Lower leg skin (tissue), 4 donors: Measurements from ENCODE around the gene CAMK1. TPM values are rescaled to one million over a fixed set of nuclear protein-coding genes. Genes with fewer than 3 reads are reported as not detected.

Experiments
- DNase-seq, 2 donors: peaks; one replicate each; pipeline ENCODE4 v3.0.0-alpha.2; 2019; ENCODE audit warnings: low spot score in 2 of 2
- H3K4me3 ChIP-seq: fragments of 200-600 bp; sonication (generic); 2 replicates; pipeline ENCODE4 v1.5.1; 2017; ENCODE audit warnings: mild to moderate bottlenecking, low read depth; ENCODE audit not compliant: poor library complexity, severe bottlenecking
- CTCF ChIP-seq, 3 donors: fragments of 450-650 bp; IDR thresholded peaks; one replicate each; pipeline ENCODE4 v1.5.1; 2016; ENCODE audit warnings: antibody characterized with exemption in 3 of 3, mild to moderate bottlenecking in 3 of 3, moderate library complexity in 2 of 3
- POLR2A ChIP-seq, 2 donors: fragments of 450-650 bp; IDR thresholded peaks; one replicate each; pipeline ENCODE4 v1.6.1; 2016 to 2017; ENCODE audit warnings: antibody characterized with exemption in 2 of 2, mild to moderate bottlenecking in 1 of 2, moderate library complexity in 1 of 2
- WGBS, 2 donors: methylation state at CpG; one replicate each; pipeline ENCODE4 v1.1.5; 2018; 5-methylcytosine and 5-hydroxymethylcytosine counted together
- intact Hi-C: fragments of 100-400 bp; cut with DNase I; formaldehyde crosslinking; loops from one replicate; pipeline ENCODE4 v1.15.0; 2023; ENCODE audit warnings: low total_unique reads
- total RNA-seq, 4 donors: library from RNA; depleted of rRNA; stranded (reverse); fragments of >200 nt; gene quantifications; one replicate each; pipeline ENCODE4 v1.1.0, GENCODE V29; 2016

The CAMK1 gene
- total RNA-seq, 4 donors from 2014 or later, result 3.1 to 10.1 (median 9.4) TPM

DNA sequence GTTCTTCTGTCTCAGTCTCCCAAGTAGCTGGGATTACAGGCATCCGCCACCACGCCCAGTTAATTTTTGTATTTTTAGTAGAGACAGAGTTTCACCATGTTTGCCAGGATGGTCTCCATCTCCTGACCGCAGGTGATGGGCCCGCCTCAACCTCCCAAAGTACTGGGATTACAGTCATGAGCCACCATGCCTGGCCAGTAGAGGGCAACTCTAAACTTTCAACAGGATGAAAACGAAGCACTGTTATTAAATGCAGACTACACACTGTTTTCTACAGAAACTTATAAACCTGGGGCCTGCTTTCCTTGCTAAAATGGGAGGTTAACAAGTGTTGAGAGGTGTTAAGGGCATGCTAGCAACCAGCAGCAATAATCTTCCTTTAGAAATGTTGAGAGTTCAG, 30.8 kb upstream of the CAMK1 start:
- WGBS, 2 donors, result 86 to 90% methylated on average over 5 of the region's 5 CpGs
- H3K4me3 ChIP-seq, result no peak overlapping the region
- TF ChIP-seq CTCF (IDR thresholded peaks at IDR 0.05) (no peak), POLR2A (IDR thresholded peaks at IDR 0.05) (no peak)
- intact Hi-C loops, result no loop called here
- no peak for DNase-seq

DNA sequence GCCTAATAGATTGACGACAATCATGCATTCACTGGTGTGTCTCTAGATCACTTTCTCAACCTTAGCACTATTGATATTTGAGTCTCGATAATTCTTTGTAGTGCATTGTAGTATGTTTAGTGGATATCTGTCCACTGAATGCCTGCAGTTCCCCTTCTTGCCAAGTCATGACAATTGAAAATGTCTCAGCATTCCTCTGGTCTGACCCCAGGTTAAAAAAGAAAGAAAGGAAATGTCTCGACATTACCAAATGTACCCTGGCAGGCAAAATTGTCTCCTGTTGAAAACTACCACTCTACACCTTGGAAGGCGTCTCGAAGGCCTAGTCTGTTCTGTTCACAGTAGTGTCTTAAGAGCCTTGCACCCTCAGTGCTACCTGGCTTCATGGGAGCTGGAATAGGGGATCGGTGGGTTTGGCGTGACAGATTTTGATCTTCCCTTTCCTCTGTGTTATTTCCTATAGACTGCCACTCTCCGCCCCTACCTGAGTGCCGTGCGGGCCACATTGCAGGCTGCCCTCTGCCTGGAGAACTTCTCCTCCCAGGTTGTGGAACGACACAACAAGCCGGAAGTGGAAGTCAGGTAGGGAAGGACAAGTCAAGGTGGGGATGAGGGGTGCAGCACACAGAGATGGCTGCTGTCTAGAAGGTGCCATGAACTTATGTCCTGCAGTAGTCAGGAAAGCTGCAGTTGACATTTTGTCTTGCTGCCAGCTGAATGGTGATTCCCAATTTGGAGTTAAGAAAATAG, 27.6 kb upstream of the CAMK1 start:
- WGBS, 2 donors, result 92% methylated on average over 12 of the region's 12 CpGs
- intact Hi-C loops, result no loop called here

DNA sequence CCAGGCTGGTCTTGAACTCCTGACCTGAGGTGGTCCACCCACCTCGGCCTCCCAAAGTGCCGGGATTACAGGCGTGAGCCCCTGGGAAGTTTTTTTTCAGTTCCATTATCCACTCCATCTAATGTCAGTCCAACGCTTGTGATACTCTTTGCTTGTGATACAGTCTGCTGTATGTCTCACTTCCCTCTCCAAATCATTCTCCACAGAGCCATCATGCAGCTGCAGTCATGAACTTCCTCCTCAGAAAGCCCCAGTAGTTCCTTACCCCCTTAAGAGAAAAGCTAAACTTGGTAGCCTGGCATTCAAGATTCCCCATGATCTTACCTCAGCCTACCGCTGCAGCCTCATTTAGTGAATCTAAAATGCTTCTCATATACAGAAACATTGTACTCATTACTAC, 25.5 kb upstream of the CAMK1 start:
- 77 to 91% methylated on average over 5 of the region's 5 CpGs for WGBS, 2 donors
- DNase-seq, result no peak
- no peak for TF ChIP-seq POLR2A (IDR thresholded peaks at IDR 0.05)
- no peak for TF ChIP-seq CTCF (IDR thresholded peaks at IDR 0.05)
- intact Hi-C loops, result no loop called here
- H3K4me3 ChIP-seq, result no peak overlapping the region

More for the DNA sequence above, 27.6 kb upstream of the CAMK1 start:
- H3K4me3 ChIP-seq, result no peak overlapping the region
- TF ChIP-seq CTCF (IDR thresholded peaks at IDR 0.05) (no peak), POLR2A (IDR thresholded peaks at IDR 0.05) (no peak)
- no peak for DNase-seq

DNA sequence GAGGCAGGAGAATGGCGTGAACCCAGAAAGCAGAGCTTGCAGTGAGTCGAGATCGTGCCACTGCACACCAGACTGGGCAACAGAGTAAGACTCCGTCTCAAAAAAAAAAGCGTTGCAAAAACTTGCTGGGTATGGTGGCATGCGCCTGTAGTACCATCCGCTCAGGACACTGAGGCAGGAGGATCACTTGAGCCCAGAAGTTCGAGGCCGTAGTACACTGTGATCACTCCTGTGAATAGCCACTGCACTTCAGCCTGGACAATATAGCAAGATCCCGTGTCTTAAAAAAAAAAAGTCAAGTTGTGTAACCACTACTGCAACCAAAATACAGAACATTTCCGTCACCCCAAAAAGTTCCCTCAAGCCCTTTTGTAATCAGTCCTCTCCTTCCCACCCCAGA, 24.7 kb upstream of the CAMK1 start:
- DNase-seq, result no peak
- intact Hi-C loops, result no loop called here
- TF ChIP-seq POLR2A (IDR thresholded peaks at IDR 0.05), result no peak
- no peak for TF ChIP-seq CTCF (IDR thresholded peaks at IDR 0.05)
- no peak overlapping the region for H3K4me3 ChIP-seq
- WGBS, 2 donors, result 95 to 97% methylated on average over 11 of the region's 11 CpGs

DNA sequence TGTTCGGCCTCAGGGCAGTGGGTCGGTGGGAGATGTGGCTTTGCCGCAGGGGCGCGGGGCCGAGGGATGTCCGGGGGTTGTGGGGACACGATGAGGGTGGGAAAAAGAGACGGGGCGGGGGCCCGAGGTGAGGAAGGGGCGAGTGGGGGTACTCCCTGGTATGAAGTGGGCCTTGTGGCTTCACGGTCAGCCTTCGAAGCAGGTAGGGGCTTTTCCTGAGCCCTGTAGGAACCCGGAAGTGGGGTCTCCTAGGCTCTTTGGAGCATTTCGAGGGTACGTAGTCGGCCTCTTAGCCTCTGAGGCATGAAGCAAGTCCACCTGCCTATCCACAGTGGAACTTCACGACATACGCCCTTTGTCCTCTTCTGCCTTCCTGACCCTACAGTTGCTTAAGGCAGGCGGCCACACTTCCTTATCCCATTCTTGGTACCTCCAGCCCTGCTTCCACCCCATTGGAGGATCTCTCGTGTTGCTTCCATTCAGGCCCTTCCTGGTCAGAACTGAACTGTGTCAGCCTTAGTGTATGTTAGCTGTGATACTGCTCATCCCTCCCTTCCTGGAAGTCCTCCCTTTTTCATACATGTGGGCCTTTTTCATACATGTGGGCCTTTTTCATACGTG, 23.5 kb upstream of the CAMK1 start:
- peak overlapping the region; percentile 99 for H3K4me3 ChIP-seq
- no peak for TF ChIP-seq POLR2A (IDR thresholded peaks at IDR 0.05)
- intact Hi-C loops, result no loop called here
- WGBS, 2 donors, result 0 to 3% methylated on average over 22 to 23 of the region's 23 CpGs
- DNase-seq, result peak in 1 of 2 donors; percentile 46

DNA sequence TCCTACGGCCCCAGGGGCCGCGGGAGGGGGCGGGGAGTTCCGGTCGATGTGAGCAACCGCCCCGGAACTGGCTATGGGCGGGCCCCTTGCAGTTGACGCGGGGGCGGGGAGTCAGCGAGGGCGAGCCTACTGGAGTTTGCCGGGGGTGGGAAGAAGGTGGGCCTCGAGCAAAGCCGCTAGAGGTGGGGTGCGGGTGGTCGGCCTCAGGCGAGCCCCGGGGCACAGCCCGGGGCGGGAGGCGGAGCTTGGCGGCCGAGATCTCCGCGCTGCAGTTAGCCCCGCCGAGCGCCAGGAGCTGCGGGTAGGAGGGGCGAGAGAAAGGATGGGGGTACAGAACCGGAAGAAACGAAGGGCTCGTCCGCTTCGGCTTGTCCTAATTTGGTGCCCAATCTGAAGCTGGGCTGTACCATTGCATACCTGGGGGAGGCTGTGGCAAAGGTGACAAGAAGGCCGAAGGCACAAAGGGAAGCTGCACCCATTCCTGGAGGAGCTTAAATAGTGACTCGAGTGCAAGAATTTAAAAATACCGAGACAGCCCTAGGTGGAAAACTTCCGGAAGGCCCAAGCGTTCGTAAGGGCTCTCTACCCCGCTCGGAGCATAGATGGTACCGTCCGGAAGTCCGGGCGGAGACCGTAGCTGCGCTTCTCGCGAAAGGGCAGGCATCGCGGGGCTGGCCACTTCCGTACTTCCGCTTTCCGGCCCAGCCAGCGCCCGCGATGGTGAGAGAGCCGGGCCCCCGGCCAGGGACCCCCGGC, 22.8 kb upstream of the CAMK1 start, which contains the start of the genes ARPC4 and TADA3:
TSS of gene ARPC4 (plus strand) at position 678 of the 756 bp plus-strand sequence. CDS start at position 718, 40 bp downstream.
TSS of gene TADA3 (minus strand) at position 69 of the 756 bp plus-strand sequence. CDS start 1,007 bp downstream, outside the sequence.
- no peak for TF ChIP-seq CTCF (IDR thresholded peaks at IDR 0.05)
- TF ChIP-seq POLR2A (IDR thresholded peaks at IDR 0.05), result peak in 1 of 2 donors; percentile 17
- DNase-seq, result peak; percentile 90 to 98
- intact Hi-C loops, result no loop called here
- peak within 1 kb of the TSS; percentile 99 for H3K4me3 ChIP-seq
- 0% methylated on average over 51 to 58 of the region's 65 CpGs for WGBS, 2 donors
